CD4-positive, alpha-beta T cell treated with Interleukin-2 at 100 ng/mL for 4 hours (primary cell): ENCODE data around the gene GPBP1L1.
"Not testable (repeated sequence)": the region's sequence is repeated elsewhere in the genome, so short reads cannot be mapped to it uniquely, and the experiment has no call there.

ENCODE experiments used
- DNase-seq: peaks from one replicate; pipeline ENCODE4 v3.0.0-alpha.2; 2020; ENCODE audit warnings: low spot score

GPBP1L1 gene

GRCh38 chr1:45682942-45683341, 3.4 kb downstream of the GPBP1L1 start:
- DNase-seq: no peak

- DNase-seq: no peak
Measured at GRCh38 chr1:45679123-45679522, 7.2 kb downstream of the GPBP1L1 start.

GRCh38 chr1:45678489-45678888, 7.8 kb downstream of the GPBP1L1 start:
- no peak for DNase-seq

- DNase-seq: no peak
Measured at GRCh38 chr1:45677751-45678245, 8.5 kb downstream of the GPBP1L1 start.

- DNase-seq: not testable (repeated sequence)
Measured at GRCh38 chr1:45676553-45676952, 9.8 kb downstream of the GPBP1L1 start.

- no peak for DNase-seq
Measured at GRCh38 chr1:45674478-45674877, 11.9 kb downstream of the GPBP1L1 start.

GRCh38 chr1:45673956-45674355, 12.4 kb downstream of the GPBP1L1 start:
- DNase-seq: no peak

GRCh38 chr1:45669859-45670655, 16.3 kb downstream of the GPBP1L1 start:
- no peak for DNase-seq

- no peak for DNase-seq
Measured at GRCh38 chr1:45669379-45669778, 17.0 kb downstream of the GPBP1L1 start.

GRCh38 chr1:45668526-45668925, 17.8 kb downstream of the GPBP1L1 start:
- no peak for DNase-seq

- no peak for DNase-seq
Measured at GRCh38 chr1:45667321-45668111, 18.8 kb downstream of the GPBP1L1 start.

GRCh38 chr1:45666836-45667235, 19.5 kb downstream of the GPBP1L1 start:
- no peak for DNase-seq

- no peak for DNase-seq
Measured at GRCh38 chr1:45660336-45660735, 26.0 kb downstream of the GPBP1L1 start.

GRCh38 chr1:45659222-45659621, 27.1 kb downstream of the GPBP1L1 start:
- no peak for DNase-seq

- no peak for DNase-seq
Measured at GRCh38 chr1:45658171-45658570, 28.2 kb downstream of the GPBP1L1 start.

GRCh38 chr1:45656573-45657226, 29.6 kb downstream of the GPBP1L1 start:
- no peak for DNase-seq

GRCh38 chr1:45654540-45655280, 31.6 kb downstream of the GPBP1L1 start:
- DNase-seq: no peak

- no peak for DNase-seq
Measured at GRCh38 chr1:45647248-45648021, 38.9 kb downstream of the GPBP1L1 start.

- DNase-seq: no peak
Measured at GRCh38 chr1:45644661-45645060, 41.7 kb downstream of the GPBP1L1 start.

GRCh38 chr1:45643978-45644377, 42.4 kb downstream of the GPBP1L1 start:
- no peak for DNase-seq

GRCh38 chr1:45643321-45643720, 43.0 kb downstream of the GPBP1L1 start:
- no peak for DNase-seq
